SU-DHL-6 (cell line): Measurements from ENCODE around the gene VPS41.

Source experiments
- CTCF ChIP-seq: fragments of 200-600 bp; sonication (generic); IDR thresholded peaks from one replicate; pipeline ENCODE4 v1.5.1; 2017; ENCODE audit warnings: antibody characterized with exemption, mild to moderate bottlenecking, low read length, moderate library complexity; ENCODE audit not compliant: insufficient read depth, poor library complexity, severe bottlenecking
- EZH2phosphoT487 ChIP-seq: fragments of 200-600 bp; sonication (generic), shearing (Covaris generic); conservative IDR thresholded peaks from 2 replicates; pipeline ENCODE4 v1.6.1; 2018; ENCODE audit warnings: mild to moderate bottlenecking, antibody characterized with exemption, low read length, moderate library complexity, mixed read lengths

DNA sequence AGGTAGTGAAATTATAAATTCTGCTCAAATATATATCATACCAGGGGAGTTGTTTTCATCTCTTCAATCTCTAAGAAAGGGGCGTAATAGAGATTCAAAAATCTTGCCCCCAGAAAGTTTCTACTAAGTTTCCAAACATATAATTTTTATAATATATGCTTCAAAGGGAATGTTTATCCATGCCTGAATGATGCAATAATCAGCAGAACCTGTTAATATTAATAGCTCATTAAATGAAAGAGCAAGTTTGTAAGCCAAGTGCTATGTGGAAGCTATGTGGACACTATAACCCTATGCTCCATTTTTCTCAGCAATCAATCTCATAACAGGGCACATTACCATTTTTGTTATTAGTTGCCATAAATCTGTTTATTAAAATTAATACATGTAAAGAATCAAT lies 25.3 kb downstream of the VPS41 start:
- TF ChIP-seq CTCF: no peak
- no peak for TF ChIP-seq EZH2phosphoT487
